GM23338 (cell line): ENCODE data around the gene DYNC2LI1. TPM values are rescaled to one million over a fixed set of nuclear protein-coding genes. Genes with fewer than 3 reads are reported as not detected.

ENCODE experiments used
- ATAC-seq: fragments of 200-7000 bp; cut with Tn5 transposase; 3 replicates; pipeline ENCODE4 v1.9.1; 2020
- DNase-seq: peaks from one replicate; pipeline ENCODE4 v3.0.0-alpha.2; 2015; ENCODE audit warnings: low spot score
- H2AFZ ChIP-seq: fragments of 200-600 bp; sonication (generic); 2 replicates; pipeline ENCODE4 v1.8.0; 2016; ENCODE audit warnings: antibody characterized with exemption, mild to moderate bottlenecking, moderate library complexity
- H3F3A ChIP-seq: fragments of 200-600 bp; sonication (generic); replicated peaks from 2 replicates; pipeline ENCODE4 v1.8.0; 2017; ENCODE audit warnings: antibody characterized with exemption, mixed run types, low read depth
- H3K27ac ChIP-seq: fragments of 200-600 bp; sonication (generic); 2 replicates; pipeline ENCODE4 v1.6.1; 2016; ENCODE audit warnings: low read depth
- H3K27me3 ChIP-seq: fragments of 200-600 bp; sonication (generic); 2 replicates; pipeline ENCODE4 v1.8.0; 2016; ENCODE audit warnings: mild to moderate bottlenecking, mixed run types, moderate library complexity; ENCODE audit not compliant: insufficient read depth
- H3K36me3 ChIP-seq: fragments of 200-600 bp; sonication (generic); 2 replicates; pipeline ENCODE4 v1.8.0; 2016; ENCODE audit warnings: mild to moderate bottlenecking; ENCODE audit not compliant: insufficient read depth
- H3K4me1 ChIP-seq: fragments of 200-600 bp; sonication (generic); 2 replicates; pipeline ENCODE4 v1.8.0; 2016; ENCODE audit warnings: mild to moderate bottlenecking, moderate library complexity; ENCODE audit not compliant: insufficient read depth
- H3K4me2 ChIP-seq: fragments of 200-600 bp; sonication (generic); 2 replicates; pipeline ENCODE4 v1.7.1; 2017; ENCODE audit warnings: mixed run types
- H3K4me3 ChIP-seq: fragments of 200-600 bp; sonication (generic); 2 replicates; pipeline ENCODE4 v1.6.1; 2016; ENCODE audit warnings: mixed run types
- H3K79me2 ChIP-seq: fragments of 200-600 bp; sonication (generic); replicated peaks from 2 replicates; pipeline ENCODE4 v1.8.0; 2017; ENCODE audit warnings: mild to moderate bottlenecking; ENCODE audit not compliant: insufficient read depth
- H3K9me2 ChIP-seq: fragments of 200-600 bp; sonication (generic); 2 replicates; pipeline ENCODE4 v1.8.0; 2017; ENCODE audit not compliant: insufficient read depth
- H4K20me1 ChIP-seq: fragments of 200-600 bp; sonication (generic); replicated peaks from 2 replicates; pipeline ENCODE4 v1.8.0; 2017; ENCODE audit warnings: mild to moderate bottlenecking; ENCODE audit not compliant: insufficient read depth
- H3K27ac Mint-ChIP-seq: 2 replicates; pipeline ENCODE4 v1.8.0; 2020; ENCODE audit warnings: inconsistent platforms, mild to moderate bottlenecking, moderate library complexity, mixed read lengths
- H3K27me3 Mint-ChIP-seq: 3 replicates; pipeline ENCODE4 v1.8.0; 2022; ENCODE audit warnings: low read depth, mild to moderate bottlenecking, moderate library complexity, mixed read lengths, inconsistent platforms; ENCODE audit not compliant: insufficient read depth, poor library complexity
- H3K36me3 Mint-ChIP-seq: 3 replicates; pipeline ENCODE4 v1.8.0; 2021; ENCODE audit warnings: low read depth, mild to moderate bottlenecking, inconsistent platforms, moderate library complexity, mixed read lengths
- H3K4me1 Mint-ChIP-seq: 3 replicates; pipeline ENCODE4 v1.8.0; 2020; ENCODE audit warnings: mild to moderate bottlenecking, inconsistent platforms, mixed read lengths
- H3K4me3 Mint-ChIP-seq: 3 replicates; pipeline ENCODE4 v1.8.0; 2021; ENCODE audit warnings: moderate library complexity, mild to moderate bottlenecking, inconsistent platforms, mixed read lengths
- H3K9me3 Mint-ChIP-seq: 3 replicates; pipeline ENCODE4 v1.8.0; 2020; ENCODE audit warnings: moderate library complexity, mild to moderate bottlenecking, inconsistent platforms, mixed read lengths
- CREB1 ChIP-seq: fragments of 250-450 bp; sonication (Bioruptor Pico); IDR thresholded peaks from 2 replicates; pipeline ENCODE4 v1.5.0; 2020; ENCODE audit warnings: low read depth, mild to moderate bottlenecking, moderate library complexity
- ETS1 ChIP-seq: IDR thresholded peaks from 2 replicates; pipeline ENCODE4 v1.6.1; 2016; ENCODE audit warnings: antibody characterized with exemption
- EZH2 ChIP-seq: fragments of 200-600 bp; sonication (generic); IDR thresholded peaks from one replicate; pipeline ENCODE4 v1.8.0; 2017; ENCODE audit warnings: antibody characterized with exemption, mild to moderate bottlenecking, low read depth; ENCODE audit not compliant: unreplicated experiment
- EZH2phosphoT487 ChIP-seq: fragments of 200-600 bp; sonication (generic); IDR thresholded peaks from one replicate; pipeline ENCODE4 v1.8.1; 2018; ENCODE audit warnings: antibody characterized with exemption; ENCODE audit not compliant: unreplicated experiment
- JUNB ChIP-seq: IDR thresholded peaks from one replicate; pipeline ENCODE4 v1.6.1; 2016; ENCODE audit warnings: antibody characterized with exemption; ENCODE audit not compliant: unreplicated experiment
- NANOG ChIP-seq: IDR thresholded peaks from 2 replicates; pipeline ENCODE4 v1.6.1; 2016; ENCODE audit warnings: antibody characterized with exemption, borderline replicate concordance
- POLR2AphosphoS5 ChIP-seq: IDR thresholded peaks from 2 replicates; pipeline ENCODE4 v1.6.1; 2016; ENCODE audit warnings: antibody characterized with exemption, low read depth
- STAT1 ChIP-seq: IDR thresholded peaks from one replicate; pipeline ENCODE4 v1.6.1; 2016; ENCODE audit warnings: antibody characterized with exemption; ENCODE audit not compliant: unreplicated experiment
- ZNF114 ChIP-seq: fragments of 250-450 bp; sonication (Bioruptor Pico); IDR thresholded peaks from 2 replicates; pipeline ENCODE4 v1.5.0; 2020; ENCODE audit warnings: mild to moderate bottlenecking, moderate library complexity
- ZNF331 ChIP-seq: fragments of 250-450 bp; sonication (Bioruptor Pico); IDR thresholded peaks from 2 replicates; pipeline ENCODE4 v1.5.0; 2020; ENCODE audit warnings: low read depth, mild to moderate bottlenecking, moderate library complexity
- polyA plus RNA-seq: library from polyadenylated mRNA; unstranded; fragments of >200 nt; fragmentation: Nextera tagmentation; extraction: Ambion mirVana; gene quantifications from 2 replicates; pipeline ENCODE4 v1.2.1, GENCODE V29; 2016
- total RNA-seq: library from RNA; depleted of rRNA; stranded (reverse); fragments of >200 nt; shearing (Covaris generic); gene quantifications from 2 replicates; pipeline ENCODE4 v1.2.3, GENCODE V29; 2014
- TF ChIP-seq, protein P1 (sequence below): IDR thresholded peaks from one replicate; pipeline ENCODE4 v1.6.1; 2018; ENCODE audit warnings: antibody characterized with exemption; ENCODE audit not compliant: unreplicated experiment
- TF ChIP-seq, protein P2 (sequence below), 2 experiments: fragments of 200-600 bp in 1 of 2; sonication (generic) in 1 of 2; conservative IDR thresholded peaks; 2 replicates each; pipeline versions ENCODE4 v1.5.1 to v1.6.1; 2016 to 2017; ENCODE audit warnings: antibody characterized with exemption in 2 of 2, low read depth in 2 of 2, mild to moderate bottlenecking in 2 of 2, moderate library complexity in 1 of 2
- TF ChIP-seq, protein P3 (sequence below): fragments of 250-450 bp; sonication (Bioruptor Pico); IDR thresholded peaks from 2 replicates; pipeline ENCODE4 v1.5.0; 2020; ENCODE audit warnings: mild to moderate bottlenecking, moderate library complexity

The DYNC2LI1 gene
- total and polyA plus RNA-seq, 2 experiments from 2014 or later = 8.4 to 11.5 TPM

GRCh38 chr2:43822839-43823238 is 49.0 kb downstream of the DYNC2LI1 start:
- Histone ChIP-seq H3K79me2 (no peaks in the 10 kb centered on the region), H3K4me1 (no peaks in the 10 kb centered on the region)
- no peak overlapping the region for H3K27ac Mint-ChIP-seq

More at GRCh38 chr2:43822839-43823238, 49.0 kb downstream of the DYNC2LI1 start:
- no peak for TF ChIP-seq ZNF114
- TF ChIP-seq ZNF331 (CRISPR knock-in tag) = no peak
- TF ChIP-seq, protein P1, sequence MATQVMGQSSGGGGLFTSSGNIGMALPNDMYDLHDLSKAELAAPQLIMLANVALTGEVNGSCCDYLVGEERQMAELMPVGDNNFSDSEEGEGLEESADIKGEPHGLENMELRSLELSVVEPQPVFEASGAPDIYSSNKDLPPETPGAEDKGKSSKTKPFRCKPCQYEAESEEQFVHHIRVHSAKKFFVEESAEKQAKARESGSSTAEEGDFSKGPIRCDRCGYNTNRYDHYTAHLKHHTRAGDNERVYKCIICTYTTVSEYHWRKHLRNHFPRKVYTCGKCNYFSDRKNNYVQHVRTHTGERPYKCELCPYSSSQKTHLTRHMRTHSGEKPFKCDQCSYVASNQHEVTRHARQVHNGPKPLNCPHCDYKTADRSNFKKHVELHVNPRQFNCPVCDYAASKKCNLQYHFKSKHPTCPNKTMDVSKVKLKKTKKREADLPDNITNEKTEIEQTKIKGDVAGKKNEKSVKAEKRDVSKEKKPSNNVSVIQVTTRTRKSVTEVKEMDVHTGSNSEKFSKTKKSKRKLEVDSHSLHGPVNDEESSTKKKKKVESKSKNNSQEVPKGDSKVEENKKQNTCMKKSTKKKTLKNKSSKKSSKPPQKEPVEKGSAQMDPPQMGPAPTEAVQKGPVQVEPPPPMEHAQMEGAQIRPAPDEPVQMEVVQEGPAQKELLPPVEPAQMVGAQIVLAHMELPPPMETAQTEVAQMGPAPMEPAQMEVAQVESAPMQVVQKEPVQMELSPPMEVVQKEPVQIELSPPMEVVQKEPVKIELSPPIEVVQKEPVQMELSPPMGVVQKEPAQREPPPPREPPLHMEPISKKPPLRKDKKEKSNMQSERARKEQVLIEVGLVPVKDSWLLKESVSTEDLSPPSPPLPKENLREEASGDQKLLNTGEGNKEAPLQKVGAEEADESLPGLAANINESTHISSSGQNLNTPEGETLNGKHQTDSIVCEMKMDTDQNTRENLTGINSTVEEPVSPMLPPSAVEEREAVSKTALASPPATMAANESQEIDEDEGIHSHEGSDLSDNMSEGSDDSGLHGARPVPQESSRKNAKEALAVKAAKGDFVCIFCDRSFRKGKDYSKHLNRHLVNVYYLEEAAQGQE = no peak
- no peak for TF ChIP-seq ETS1
- no peak for TF ChIP-seq EZH2phosphoT487
- TF ChIP-seq STAT1 = no peak
- TF ChIP-seq, protein P2, sequence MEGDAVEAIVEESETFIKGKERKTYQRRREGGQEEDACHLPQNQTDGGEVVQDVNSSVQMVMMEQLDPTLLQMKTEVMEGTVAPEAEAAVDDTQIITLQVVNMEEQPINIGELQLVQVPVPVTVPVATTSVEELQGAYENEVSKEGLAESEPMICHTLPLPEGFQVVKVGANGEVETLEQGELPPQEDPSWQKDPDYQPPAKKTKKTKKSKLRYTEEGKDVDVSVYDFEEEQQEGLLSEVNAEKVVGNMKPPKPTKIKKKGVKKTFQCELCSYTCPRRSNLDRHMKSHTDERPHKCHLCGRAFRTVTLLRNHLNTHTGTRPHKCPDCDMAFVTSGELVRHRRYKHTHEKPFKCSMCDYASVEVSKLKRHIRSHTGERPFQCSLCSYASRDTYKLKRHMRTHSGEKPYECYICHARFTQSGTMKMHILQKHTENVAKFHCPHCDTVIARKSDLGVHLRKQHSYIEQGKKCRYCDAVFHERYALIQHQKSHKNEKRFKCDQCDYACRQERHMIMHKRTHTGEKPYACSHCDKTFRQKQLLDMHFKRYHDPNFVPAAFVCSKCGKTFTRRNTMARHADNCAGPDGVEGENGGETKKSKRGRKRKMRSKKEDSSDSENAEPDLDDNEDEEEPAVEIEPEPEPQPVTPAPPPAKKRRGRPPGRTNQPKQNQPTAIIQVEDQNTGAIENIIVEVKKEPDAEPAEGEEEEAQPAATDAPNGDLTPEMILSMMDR (conservative IDR thresholded peaks at IDR 0.05; ENCODE audit: low read depth in 2 of 2) = no peak
- TF ChIP-seq JUNB = no peak
- TF ChIP-seq, protein P3, sequence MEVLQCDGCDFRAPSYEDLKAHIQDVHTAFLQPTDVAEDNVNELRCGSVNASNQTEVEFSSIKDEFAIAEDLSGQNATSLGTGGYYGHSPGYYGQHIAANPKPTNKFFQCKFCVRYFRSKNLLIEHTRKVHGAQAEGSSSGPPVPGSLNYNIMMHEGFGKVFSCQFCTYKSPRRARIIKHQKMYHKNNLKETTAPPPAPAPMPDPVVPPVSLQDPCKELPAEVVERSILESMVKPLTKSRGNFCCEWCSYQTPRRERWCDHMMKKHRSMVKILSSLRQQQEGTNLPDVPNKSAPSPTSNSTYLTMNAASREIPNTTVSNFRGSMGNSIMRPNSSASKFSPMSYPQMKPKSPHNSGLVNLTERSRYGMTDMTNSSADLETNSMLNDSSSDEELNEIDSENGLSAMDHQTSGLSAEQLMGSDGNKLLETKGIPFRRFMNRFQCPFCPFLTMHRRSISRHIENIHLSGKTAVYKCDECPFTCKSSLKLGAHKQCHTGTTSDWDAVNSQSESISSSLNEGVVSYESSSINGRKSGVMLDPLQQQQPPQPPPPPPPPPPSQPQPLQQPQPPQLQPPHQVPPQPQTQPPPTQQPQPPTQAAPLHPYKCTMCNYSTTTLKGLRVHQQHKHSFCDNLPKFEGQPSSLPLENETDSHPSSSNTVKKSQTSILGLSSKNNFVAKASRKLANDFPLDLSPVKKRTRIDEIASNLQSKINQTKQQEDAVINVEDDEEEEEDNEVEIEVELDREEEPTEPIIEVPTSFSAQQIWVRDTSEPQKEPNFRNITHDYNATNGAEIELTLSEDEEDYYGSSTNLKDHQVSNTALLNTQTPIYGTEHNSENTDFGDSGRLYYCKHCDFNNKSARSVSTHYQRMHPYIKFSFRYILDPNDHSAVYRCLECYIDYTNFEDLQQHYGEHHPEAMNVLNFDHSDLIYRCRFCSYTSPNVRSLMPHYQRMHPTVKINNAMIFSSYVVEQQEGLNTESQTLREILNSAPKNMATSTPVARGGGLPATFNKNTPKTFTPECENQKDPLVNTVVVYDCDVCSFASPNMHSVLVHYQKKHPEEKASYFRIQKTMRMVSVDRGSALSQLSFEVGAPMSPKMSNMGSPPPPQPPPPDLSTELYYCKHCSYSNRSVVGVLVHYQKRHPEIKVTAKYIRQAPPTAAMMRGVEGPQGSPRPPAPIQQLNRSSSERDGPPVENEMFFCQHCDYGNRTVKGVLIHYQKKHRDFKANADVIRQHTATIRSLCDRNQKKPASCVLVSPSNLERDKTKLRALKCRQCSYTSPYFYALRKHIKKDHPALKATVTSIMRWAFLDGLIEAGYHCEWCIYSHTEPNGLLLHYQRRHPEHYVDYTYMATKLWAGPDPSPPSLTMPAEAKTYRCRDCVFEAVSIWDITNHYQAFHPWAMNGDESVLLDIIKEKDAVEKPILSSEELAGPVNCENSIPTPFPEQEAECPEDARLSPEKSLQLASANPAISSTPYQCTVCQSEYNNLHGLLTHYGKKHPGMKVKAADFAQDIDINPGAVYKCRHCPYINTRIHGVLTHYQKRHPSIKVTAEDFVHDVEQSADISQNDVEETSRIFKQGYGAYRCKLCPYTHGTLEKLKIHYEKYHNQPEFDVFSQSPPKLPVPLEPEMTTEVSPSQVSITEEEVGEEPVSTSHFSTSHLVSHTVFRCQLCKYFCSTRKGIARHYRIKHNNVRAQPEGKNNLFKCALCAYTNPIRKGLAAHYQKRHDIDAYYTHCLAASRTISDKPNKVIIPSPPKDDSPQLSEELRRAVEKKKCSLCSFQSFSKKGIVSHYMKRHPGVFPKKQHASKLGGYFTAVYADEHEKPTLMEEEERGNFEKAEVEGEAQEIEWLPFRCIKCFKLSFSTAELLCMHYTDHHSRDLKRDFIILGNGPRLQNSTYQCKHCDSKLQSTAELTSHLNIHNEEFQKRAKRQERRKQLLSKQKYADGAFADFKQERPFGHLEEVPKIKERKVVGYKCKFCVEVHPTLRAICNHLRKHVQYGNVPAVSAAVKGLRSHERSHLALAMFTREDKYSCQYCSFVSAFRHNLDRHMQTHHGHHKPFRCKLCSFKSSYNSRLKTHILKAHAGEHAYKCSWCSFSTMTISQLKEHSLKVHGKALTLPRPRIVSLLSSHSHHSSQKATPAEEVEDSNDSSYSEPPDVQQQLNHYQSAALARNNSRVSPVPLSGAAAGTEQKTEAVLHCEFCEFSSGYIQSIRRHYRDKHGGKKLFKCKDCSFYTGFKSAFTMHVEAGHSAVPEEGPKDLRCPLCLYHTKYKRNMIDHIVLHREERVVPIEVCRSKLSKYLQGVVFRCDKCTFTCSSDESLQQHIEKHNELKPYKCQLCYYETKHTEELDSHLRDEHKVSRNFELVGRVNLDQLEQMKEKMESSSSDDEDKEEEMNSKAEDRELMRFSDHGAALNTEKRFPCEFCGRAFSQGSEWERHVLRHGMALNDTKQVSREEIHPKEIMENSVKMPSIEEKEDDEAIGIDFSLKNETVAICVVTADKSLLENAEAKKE = no peak
- TF ChIP-seq EZH2 = no peak
- TF ChIP-seq NANOG = no peak
- TF ChIP-seq POLR2AphosphoS5 = no peak
- TF ChIP-seq CREB1 (CRISPR knock-in tag) = no peak
- ATAC-seq = no peak
- Histone ChIP-seq H3K27me3 (no peaks in the 10 kb centered on the region), H3K27ac (no peak overlapping the region), H3K4me2 (no peak overlapping the region), H3K9me2 (no peaks in the 10 kb centered on the region), H3F3A (no peaks in the 10 kb centered on the region), H2AFZ (no peak overlapping the region), H4K20me1 (no peaks in the 10 kb centered on the region), H3K36me3 (no peaks in the 10 kb centered on the region), H3K4me3 (no peak overlapping the region)
- Mint-ChIP-seq H3K9me3 (no peaks in the 10 kb centered on the region), H3K27me3 (peaks cover 1% of the 10 kb centered on the region), H3K36me3 (no peaks in the 10 kb centered on the region), H3K4me3 (no peak overlapping the region), H3K4me1 (peaks cover 4% of the 10 kb centered on the region; the same call in 1 of the 3 replicates)
- no peak for DNase-seq
